COLO668 (cell line): ENCODE data around the gene LSAMP.
A peak's percentile ranks its signal among the peaks of the same experiment; 100 is the strongest.
"Not testable (repeated sequence)": the region's sequence is repeated elsewhere in the genome, so short reads cannot be mapped to it uniquely, and the experiment has no call there.

ENCODE experiments used
- DNase-seq: peaks from one replicate; lab custom pipeline; 2025; ENCODE audit not compliant: unreplicated experiment; lab: John Stamatoyannopoulos, UW

LSAMP gene

GRCh38 chr3:115857518-115858136 lies 587.7 kb downstream of the LSAMP start:
- DNase-seq = no peak

- DNase-seq = no peak
These were observed 589.4 kb downstream of the LSAMP start for GRCh38 chr3:115855911-115856310.

GRCh38 chr3:115853104-115853503 lies 592.2 kb downstream of the LSAMP start:
- DNase-seq = no peak

- no peak for DNase-seq
These were observed 593.0 kb downstream of the LSAMP start for GRCh38 chr3:115852278-115852677.

DNA sequence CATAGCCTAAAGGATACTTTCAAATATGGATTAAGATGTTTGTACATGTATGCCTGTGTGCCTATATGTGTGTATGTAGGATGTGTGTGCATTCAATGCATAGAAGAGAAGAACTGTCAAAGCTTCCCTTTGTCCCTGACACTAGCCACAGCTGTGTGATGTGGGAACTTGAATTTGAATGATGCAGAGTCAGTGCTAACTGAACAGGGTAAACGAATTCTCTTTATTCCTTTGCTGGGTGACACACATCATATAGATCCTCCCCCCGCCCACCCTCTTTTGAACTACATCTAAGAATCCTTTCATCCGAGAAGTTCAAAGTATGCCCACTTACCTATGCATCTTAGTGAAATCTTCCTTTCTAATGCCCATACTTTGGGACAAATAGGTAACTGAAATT lies 593.7 kb downstream of the LSAMP start:
- no peak for DNase-seq

GRCh38 chr3:115848641-115849040 lies 596.6 kb downstream of the LSAMP start:
- no peak for DNase-seq

DNA sequence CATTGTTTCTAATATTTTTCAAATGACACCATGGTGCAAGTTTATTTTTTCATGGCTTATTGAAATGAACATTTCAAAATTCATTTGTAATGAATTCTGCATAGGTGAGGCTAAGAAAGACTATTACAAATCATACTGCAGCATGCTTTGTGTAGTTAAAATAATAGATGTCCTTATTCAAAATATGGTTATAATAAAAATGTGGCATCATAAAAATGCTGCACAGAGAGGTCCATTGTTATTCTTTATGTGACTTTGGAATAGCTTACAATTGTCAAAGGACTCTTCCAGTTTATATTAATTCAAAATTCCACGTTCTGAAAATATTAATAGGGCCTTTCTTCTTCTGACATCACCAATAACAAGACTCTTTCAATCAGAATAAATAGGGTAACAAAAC lies 599.3 kb downstream of the LSAMP start:
- no peak for DNase-seq

DNA sequence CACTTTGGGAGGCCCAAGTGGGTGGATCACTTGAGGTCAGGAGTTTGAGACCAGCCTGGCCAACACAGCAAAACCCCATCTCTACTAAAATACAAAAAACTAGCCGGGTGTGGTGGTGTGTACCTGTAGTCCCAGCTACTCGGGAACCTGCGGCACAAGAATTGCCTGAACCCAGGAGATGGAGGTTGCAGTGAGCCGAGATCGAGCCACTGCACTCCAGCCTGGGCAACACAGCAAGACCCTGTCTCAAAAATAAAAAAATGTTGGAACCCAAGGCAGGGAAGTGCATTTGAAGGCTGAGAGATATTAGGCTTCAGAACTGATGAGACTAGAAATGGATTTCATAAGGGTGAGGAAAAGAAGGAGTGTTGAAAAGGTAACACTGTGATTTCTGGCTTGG lies 600.6 kb downstream of the LSAMP start:
- DNase-seq = not testable (repeated sequence)

DNA sequence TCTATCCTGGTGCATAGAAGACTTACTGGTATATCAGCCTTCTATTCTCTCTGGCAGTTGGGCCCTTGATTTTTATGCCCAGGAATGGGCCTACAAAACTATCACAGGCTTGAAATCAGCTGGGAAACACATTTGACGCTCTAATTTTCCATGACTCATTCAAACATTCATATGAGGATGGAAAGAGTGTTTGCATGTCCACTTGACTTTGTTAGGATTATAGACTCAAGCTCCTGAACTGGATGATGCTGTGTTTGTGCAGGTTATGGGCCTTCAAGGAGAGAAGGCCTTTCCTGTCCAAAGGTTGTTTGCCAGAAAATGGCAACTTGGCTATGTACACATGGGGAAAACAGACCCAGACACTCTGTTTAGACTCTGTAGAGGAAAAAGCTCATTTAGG lies 602.1 kb downstream of the LSAMP start:
- DNase-seq = peak; percentile 48

DNA sequence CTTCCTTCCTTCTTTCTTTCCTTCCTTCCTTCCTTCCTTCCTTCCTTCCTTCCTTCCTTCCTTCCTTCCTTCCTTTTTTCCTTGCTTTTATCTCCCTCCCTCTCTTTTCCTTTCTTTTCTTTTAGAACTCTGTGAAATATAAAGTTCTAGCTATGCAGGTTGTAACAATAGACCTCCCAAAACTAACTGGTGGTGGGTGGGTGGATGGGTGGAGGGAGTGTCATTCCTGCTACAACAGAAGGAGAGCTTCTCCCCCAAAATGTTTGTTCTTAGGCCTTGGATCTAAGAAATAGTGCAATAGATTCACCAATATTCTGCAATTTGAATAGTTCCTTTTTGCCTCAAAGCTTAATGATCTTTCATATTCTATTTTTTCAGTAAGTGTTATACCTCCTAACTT lies 606.0 kb downstream of the LSAMP start:
- DNase-seq = no peak

- DNase-seq = no peak
These were observed 606.5 kb downstream of the LSAMP start for GRCh38 chr3:115838786-115839185.

- no peak for DNase-seq
These were observed 608.3 kb downstream of the LSAMP start for GRCh38 chr3:115836944-115837343.

- DNase-seq = no peak
These were observed 609.3 kb downstream of the LSAMP start for GRCh38 chr3:115835946-115836345.

- no peak for DNase-seq
These were observed 611.2 kb downstream of the LSAMP start for GRCh38 chr3:115834068-115834467.

GRCh38 chr3:115833074-115833473 lies 612.2 kb downstream of the LSAMP start:
- no peak for DNase-seq

GRCh38 chr3:115832265-115832664 lies 613.0 kb downstream of the LSAMP start:
- no peak for DNase-seq

DNA sequence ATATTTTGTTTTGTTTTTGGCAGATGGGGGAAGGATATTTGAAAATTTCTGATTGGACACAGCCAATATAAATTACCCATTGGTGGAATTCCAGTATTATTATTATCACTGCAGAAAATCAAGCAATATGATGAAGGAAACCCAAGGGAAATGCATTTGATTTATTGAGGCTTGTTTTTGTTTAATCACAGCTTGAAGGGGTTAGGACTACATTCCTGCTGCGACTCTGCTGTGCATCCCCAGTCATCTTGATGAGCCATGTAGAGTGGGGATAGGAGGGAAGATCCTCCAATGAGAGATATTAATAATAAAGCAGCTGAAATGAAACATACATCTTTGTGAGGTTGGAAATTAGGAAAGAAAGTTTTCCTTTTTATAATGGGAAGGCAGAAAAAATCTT lies 613.4 kb downstream of the LSAMP start:
- no peak for DNase-seq

- no peak for DNase-seq
These were observed 614.4 kb downstream of the LSAMP start for GRCh38 chr3:115830764-115831395.

GRCh38 chr3:115828401-115828800 lies 616.9 kb downstream of the LSAMP start:
- DNase-seq = no peak

DNA sequence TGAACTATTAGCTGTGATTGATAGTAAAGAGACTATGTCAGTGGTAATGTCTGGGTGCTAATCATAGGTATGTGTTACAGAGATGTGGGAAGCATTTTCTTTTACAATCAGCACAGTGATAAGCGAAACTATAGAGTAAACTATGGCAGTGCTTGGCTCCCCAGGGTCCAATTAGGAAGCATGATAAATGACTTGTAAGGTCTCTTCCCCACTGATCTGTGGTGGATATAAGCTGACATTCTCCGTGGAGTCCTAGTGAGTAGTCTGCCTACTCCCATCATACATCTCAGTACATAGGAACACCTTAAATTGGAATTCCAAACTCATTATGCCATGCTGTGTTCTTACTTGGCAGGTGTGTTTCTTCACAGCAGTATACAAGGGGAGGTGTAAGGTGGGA lies 617.8 kb downstream of the LSAMP start:
- DNase-seq = no peak

DNA sequence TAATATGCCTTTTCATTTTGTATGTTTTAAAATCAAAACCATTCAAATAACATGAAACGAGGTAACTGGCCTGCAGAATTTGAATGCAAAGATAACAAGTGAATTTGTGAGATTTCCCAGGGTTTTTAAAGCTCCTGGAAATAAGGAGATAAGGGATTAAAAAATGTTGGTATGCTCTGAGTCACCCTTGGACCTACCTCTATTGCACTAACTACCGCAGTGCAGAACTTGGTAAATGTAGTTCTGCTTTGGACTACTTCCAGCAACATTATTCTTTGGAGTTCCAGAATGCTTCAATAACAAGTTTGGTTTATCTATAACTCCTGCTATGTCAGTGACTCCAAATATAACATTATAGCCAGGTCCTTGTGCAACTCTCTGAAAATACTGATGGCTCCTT lies 620.2 kb downstream of the LSAMP start:
- DNase-seq = no peak

DNA sequence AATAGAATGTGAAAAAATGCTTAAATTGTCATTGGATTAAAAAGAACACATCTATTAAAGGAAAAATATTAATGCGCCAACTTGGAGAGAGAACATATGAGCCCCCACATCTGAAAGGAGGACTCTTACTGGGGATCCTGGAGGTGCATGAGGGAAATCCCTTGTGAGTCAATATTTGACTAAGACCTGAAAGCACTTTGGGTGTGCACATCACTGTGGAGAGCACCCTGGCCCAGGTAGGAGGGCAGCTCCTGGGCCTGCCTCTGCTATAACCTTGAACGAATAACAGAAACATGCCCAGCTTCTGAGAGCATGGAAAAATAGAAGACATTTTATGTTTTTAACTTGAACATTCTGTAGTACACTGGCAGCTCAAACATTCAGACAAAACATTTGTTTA lies 622.2 kb downstream of the LSAMP start:
- DNase-seq = peak; percentile 1

DNA sequence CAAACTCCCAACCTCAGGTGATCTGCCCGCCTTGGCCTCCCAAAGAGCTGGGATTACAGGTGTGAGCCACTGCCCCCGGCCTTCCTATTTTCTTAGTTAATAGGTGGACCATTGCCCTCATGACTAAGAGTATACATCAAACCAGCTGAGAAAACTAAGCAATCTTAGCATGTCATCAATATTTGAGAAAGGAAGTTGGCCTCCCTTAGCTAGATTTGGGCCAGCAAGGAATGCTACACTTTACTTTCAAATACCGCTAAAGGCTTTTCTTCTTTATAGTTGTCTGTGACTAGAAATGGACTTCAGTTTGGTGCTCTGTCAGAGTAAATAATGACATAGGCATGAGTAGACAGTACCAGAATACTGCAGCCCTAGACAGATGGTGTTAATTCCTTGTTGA lies 622.7 kb downstream of the LSAMP start:
- no peak for DNase-seq
